ENCODE data around the gene AP1S1.

DNA sequence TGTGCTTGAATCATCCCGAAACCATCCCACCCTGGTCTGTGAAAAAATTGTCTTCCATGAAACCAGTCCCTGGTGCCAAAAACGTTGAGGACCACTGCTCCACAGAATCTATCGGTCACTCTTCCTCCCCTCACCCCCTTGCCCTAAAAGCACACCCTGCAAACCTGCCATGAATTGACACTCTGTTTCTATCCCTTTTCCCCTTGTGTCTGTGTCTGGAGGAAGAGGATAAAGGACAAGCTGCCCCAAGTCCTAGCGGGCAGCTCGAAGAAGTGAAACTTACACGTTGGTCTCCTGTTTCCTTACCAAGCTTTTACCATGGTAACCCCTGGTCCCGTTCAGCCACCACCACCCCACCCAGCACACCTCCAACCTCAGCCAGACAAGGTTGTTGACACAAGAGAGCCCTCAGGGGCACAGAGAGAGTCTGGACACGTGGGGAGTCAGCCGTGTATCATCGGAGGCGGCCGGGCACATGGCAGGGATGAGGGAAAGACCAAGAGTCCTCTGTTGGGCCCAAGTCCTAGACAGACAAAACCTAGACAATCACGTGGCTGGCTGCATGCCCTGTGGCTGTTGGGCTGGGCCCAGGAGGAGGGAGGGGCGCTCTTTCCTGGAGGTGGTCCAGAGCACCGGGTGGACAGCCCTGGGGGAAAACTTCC is 28.2 kb upstream of the AP1S1 start:
- TF ChIP-seq CTCF (conservative IDR thresholded peaks at IDR 0.05; ENCODE audit: low read depth, low read length), result no peak
- TF ChIP-seq EZH2 (IDR thresholded peaks at IDR 0.05; ENCODE audit: borderline replicate concordance, low read depth, low read length, poor library complexity, severe bottlenecking), result no peak
